Measurements from ENCODE around the gene NUDT5.
A peak's percentile ranks its signal among the peaks of the same experiment; 100 is the strongest.
"Not testable (repeated sequence)": the region's sequence is repeated elsewhere in the genome, so short reads cannot be mapped to it uniquely, and the experiment has no call there.

NUDT5 gene

DNA sequence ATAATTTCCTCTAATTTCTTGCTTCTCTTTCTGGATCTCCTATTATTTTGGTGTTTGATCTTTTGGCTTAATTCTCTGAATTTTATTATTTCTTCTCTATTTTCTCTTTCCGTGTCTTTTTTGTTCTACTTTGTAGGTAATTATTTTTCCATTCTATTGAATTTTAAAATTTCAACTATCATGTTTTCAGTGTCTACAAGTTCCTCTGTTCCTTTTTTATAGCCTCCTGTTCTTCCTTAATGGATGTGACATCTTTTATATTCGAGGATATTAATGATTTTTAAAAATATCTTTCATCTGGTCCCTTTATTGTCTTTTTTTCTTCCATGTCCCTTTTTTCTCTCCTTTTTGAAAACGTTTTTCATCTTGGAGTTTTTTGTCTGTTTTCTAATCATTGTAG is 11.4 kb upstream of the NUDT5 start:
- H3K27ac ChIP-seq, result no peak overlapping the region
- DNase-seq (ENCODE audit: low read depth, low spot score), result no peak

- H3K27ac ChIP-seq, result no peak overlapping the region
- DNase-seq (ENCODE audit: low read depth, low spot score), result no peak
Measured at GRCh38 chr10:12205082-12205481, 9.4 kb upstream of the NUDT5 start.

GRCh38 chr10:12202226-12202625 is 6.5 kb upstream of the NUDT5 start:
- DNase-seq (ENCODE audit: low read depth, low spot score), result no peak
- H3K27ac ChIP-seq, result no peak overlapping the region

DNA sequence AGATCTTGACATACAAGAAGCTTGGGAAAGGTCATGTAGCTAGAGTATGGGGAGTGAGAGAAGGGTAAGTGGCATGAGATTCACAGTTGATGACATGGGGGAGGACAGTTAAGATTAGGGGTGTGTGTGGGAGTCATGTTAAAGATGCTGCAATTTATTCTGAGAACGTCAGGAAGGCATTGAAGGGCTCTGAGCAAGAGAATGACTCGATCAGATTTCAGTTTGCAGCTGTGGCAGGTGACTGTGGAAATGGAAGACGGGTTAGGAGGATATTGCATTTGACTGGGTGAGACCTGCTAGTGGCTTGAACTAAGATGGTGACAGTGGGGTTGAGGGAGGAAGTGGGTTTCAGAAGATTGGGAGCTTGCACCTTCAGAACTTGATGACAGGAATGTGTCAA is 5.9 kb upstream of the NUDT5 start:
- H3K27ac ChIP-seq, result no peak overlapping the region
- no peak for DNase-seq (ENCODE audit: low read depth, low spot score)

- DNase-seq (ENCODE audit: low read depth, low spot score), result no peak
- no peak overlapping the region for H3K27ac ChIP-seq
Measured at GRCh38 chr10:12200850-12201249, 5.2 kb upstream of the NUDT5 start.

GRCh38 chr10:12198156-12198555 is 2.5 kb upstream of the NUDT5 start:
- no peak for DNase-seq (ENCODE audit: low read depth, low spot score)
- no peak overlapping the region for H3K27ac ChIP-seq

- peak overlapping the region; percentile 87 for H3K27ac ChIP-seq
- DNase-seq (ENCODE audit: low read depth, low spot score), result no peak
Measured at GRCh38 chr10:12196531-12197211, 980 bp upstream of the NUDT5 start.

DNA sequence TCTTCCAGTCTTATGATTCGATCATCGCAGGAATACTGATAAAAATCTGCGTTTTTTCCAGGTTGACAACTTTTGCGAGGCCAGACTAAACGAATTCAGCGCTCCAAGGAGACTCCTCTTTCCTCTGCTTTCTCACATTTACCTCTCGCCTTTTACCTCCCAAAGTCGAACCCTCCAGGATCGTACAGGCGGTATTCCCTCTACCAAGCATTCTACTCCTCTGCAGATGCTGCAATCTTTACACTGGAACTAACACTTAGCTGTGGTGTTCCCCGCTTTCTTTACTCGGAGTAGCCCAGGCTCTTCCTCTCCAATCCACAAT is 449 bp downstream of the NUDT5 start:
- H3K27ac ChIP-seq, result peak overlapping the region; percentile 87
- no peak for DNase-seq (ENCODE audit: low read depth, low spot score)

DNA sequence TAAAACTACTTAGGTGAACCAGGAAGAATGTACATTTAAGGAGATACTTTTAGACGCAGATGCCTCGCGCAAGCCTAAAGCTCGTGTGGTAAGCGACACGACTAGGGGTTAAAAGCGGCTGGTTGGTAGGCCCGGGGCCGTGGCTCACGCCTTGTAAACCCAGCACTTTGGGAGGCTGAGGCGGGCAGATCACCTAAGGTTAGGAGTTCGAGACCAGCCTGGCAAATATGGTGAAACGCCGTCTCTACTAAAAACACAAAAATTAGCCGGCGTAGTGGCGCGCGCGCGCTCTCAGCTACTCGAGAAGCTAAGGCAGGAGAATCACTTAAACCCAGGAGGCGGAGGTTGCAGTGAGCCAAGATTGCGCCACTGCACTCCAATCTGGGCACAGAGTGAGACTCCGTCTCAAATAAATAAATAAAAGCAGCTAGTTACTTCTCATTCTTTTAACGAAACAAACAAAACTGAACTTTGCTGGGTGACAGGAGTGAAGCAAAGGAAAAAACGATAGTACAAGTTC is 879 bp downstream of the NUDT5 start:
- DNase-seq (ENCODE audit: low read depth, low spot score), result no peak
- peak overlapping the region; percentile 87 for H3K27ac ChIP-seq

- H3K27ac ChIP-seq, result peak overlapping the region; percentile 87
- DNase-seq (ENCODE audit: low read depth, low spot score), result peak; percentile 16
Measured at GRCh38 chr10:12193193-12193592, 2.5 kb downstream of the NUDT5 start.

- no peak overlapping the region for H3K27ac ChIP-seq
- DNase-seq (ENCODE audit: low read depth, low spot score), result no peak
Measured at GRCh38 chr10:12191715-12192114, 4.0 kb downstream of the NUDT5 start.

GRCh38 chr10:12189426-12189825 is 6.3 kb downstream of the NUDT5 start:
- H3K27ac ChIP-seq, result no peak overlapping the region
- no peak for DNase-seq (ENCODE audit: low read depth, low spot score)

GRCh38 chr10:12188656-12189055 is 7.0 kb downstream of the NUDT5 start:
- no peak for DNase-seq (ENCODE audit: low read depth, low spot score)
- H3K27ac ChIP-seq, result no peak overlapping the region

GRCh38 chr10:12187321-12187905 is 8.3 kb downstream of the NUDT5 start:
- DNase-seq (ENCODE audit: low read depth, low spot score), result no peak
- no peak overlapping the region for H3K27ac ChIP-seq

DNA sequence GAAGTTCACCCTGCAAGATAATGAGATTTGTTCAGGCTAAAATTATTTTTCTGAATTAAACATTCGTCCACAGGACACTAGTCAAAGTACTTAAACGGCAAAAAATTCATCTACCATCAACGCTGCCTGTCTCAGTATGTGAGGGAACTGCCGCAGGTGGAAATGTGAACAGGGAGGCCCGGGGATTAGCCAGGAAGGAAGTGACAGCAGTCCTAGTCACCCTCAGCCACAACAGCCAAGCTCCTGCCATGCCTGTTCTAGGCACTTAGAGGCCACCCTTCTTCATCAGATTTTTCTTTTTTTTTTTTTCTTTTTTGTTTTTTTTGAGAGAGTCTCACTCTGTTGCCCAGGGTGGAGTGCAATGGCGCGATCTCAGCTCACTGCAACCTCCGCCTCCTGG is 9.4 kb downstream of the NUDT5 start:
- H3K27ac ChIP-seq, result peak overlapping the region; percentile 28
- DNase-seq (ENCODE audit: low read depth, low spot score), result no peak

DNA sequence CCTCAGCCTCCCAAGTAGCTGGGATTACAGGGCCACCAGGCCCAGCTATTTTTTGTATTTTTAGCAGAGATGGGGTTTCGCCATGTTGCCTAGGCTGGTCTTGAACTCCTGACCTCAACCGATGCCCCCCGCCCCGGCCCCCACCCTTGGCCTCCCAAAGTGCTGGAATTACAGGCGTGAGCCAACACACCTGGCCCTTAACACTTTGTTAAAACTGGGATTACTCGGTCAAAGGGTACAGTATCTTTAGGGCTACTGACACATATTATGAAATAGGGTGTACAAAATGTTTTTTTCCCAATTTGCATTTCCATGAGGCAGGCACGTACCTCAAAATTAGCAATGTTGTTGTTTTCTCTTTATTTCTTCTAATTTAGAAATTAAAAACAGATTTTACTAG is 11.5 kb downstream of the NUDT5 start:
- no peak for DNase-seq (ENCODE audit: low read depth, low spot score)
- H3K27ac ChIP-seq, result no peak overlapping the region

DNA sequence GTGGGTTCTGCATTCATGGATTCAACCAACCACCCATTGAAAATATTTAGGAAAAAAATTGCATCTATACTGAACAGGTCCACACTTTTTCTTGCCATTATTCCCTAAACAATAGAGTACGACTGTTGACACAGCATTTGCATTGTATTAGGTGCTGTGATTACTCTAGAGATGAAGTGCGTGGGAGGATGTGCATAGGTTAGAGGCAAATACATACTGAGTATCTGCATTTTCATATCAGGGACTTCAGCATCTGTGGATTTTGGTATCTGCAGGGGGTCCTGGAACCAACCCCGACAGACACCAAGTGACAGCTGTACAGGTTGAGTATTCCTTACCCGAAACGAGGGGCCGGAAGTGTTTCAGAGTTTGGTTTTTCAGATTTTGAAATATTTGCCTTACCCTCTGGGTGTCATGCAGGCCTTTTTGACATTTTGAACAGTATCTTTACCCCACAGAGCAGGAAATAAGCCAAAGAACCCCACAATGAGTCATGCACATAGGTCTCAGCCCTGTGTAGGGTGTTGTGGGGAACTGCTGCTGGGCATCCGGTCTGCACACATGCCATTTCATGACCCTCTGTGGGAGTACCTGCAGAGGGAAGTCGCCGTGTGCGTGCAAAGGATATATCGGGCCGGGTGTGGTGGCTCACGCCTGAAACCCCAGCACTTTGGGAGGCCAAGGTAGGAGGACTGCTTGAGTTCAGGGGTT is 14.5 kb downstream of the NUDT5 start:
- H3K27ac ChIP-seq, result peak overlapping the region; percentile 3
- no peak for DNase-seq (ENCODE audit: low read depth, low spot score)

DNA sequence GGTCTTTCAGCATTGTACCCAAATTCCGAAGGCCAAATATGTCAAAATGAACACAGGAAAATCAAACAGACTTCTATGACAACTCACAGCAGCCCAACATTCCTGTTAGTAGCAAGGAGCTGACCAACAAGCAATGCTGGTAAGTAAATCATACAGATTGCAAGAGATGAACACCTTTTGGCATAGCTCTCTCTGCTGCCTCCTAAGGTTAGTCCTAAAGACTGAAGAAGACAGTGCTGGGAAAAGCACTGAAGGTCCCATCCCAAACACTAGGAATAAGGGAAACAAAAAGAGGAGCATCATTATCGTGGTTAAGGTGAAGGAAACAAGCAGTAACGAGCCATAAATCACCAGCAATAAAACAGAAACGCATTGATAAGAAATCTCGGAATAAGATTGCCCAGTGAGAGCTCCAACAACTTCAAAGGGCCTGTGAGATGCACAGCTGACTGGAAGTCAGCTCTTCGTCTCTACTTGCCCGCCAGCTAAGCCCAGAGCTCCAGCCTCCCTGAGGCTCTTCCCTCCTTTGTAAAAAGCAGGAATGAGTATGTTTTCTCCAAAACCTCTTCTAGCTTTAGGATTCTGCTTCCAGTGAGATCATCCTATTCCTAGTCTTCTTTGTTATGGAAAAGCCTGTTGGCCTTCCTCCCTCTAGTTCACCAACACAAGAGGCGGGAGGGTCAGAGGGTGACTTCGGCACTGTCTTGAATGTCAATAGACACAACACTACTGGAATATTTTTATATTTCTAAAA is 15.3 kb downstream of the NUDT5 start:
- DNase-seq (ENCODE audit: low read depth, low spot score), result no peak
- H3K27ac ChIP-seq, result no peak overlapping the region

GRCh38 chr10:12179606-12180170 is 16.0 kb downstream of the NUDT5 start:
- no peak for DNase-seq (ENCODE audit: low read depth, low spot score)
- H3K27ac ChIP-seq, result no peak overlapping the region

DNA sequence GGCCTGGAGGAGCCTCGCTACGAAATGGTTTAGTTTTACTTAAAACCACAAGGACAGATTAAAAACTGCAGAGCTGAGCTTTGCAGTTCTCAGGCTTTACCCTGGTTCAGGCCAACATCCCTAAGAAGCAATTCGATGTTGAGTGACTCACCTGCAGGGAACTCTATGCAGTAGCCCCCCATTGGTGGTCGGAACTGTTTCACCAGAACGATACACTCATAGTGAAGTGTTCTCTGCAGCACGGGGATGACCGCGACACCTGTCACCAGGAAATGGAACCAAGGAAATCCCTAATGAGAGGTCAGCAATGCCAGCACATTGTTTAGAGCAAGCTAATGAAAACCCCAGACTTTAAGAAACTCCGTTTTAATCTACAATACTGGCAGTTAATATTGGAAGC is 18.0 kb downstream of the NUDT5 start:
- no peak for DNase-seq (ENCODE audit: low read depth, low spot score)
- H3K27ac ChIP-seq, result no peak overlapping the region

DNA sequence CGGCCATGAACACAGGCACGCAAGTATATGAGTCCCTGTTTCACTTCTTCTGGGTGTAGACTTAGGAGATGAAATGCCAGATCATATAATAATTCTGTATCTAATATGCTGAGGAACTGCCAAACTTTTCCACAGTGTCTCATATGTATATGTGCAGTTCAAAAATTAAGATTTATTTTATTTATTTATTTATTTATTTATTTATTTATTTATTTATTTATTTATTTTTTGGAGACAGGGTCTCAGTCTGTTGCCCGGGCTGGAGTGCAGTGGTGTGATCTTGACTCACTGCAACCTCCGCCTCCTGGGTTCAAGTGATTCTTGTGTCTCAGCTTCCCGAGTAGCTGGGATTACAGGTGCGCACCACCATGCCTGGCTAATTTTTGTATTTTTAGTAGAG is 24.2 kb downstream of the NUDT5 start:
- not testable (repeated sequence) for DNase-seq (ENCODE audit: low read depth, low spot score); H3K27ac ChIP-seq
